Activated CD4-positive, alpha-beta T cell treated with anti-CD3 and anti-CD28 coated beads, Interleukin-2, Interleukin-6, amounts not matched to agents 100 ng/mL and 50 ng/mL, durations not matched to agents 16 hours and 8 hours (primary cell): ENCODE data around the gene SCAI.
"Not testable (repeated sequence)": the region's sequence is repeated elsewhere in the genome, so short reads cannot be mapped to it uniquely, and the experiment has no call there.

Experiments
- DNase-seq: peaks from one replicate; pipeline ENCODE4 v3.0.0-alpha.2; 2020

Gene SCAI

DNA sequence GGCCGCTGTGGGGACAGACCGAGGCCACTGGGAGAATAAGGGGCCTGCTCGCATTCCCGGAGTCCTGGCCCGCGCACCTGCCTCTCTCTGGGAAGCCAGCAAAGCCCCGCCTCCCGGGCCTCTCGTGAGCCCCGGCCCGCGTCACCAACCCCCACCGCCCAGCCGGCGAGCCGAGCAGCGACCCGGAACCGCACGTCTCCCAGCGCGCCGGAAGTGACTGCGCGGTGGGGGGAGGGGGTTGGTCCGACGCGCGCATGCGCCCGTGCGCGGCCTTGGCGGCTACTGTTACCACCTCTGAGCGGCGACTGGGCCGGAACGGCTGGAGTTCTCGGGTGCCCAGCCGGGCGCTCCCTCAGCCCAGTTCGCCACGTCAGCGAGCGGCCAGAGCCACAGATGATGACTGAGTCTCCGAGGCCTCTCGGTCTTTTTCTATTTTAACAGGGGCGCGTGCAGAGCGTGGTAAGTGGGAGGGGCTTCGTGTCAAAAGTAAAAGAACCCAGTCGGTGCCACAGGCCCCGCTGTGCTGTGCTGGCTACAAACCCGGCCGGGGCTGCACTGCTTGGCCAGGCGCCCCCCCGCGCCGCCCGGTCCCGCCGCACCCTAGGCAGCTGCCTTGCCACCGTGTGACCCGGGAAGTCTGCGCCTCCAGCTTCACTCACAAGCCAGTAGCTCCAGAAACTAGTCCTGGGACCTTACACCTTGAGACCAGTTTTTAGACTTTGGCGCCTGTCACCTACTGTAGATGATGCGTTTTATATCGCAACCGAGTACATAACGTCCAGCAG is 202.2 kb downstream of the SCAI start, which contains the start of gene GOLGA1:
Gene GOLGA1, minus strand, starts transcription at position 190 of the 785 bp plus-strand sequence. CDS start 2,372 bp downstream, outside the sequence.
- DNase-seq = peak; percentile 96

GRCh38 chr9:124940521-124940893 is 202.8 kb downstream of the SCAI start:
- no peak for DNase-seq

GRCh38 chr9:124939944-124940343 is 203.4 kb downstream of the SCAI start:
- DNase-seq = no peak

DNA sequence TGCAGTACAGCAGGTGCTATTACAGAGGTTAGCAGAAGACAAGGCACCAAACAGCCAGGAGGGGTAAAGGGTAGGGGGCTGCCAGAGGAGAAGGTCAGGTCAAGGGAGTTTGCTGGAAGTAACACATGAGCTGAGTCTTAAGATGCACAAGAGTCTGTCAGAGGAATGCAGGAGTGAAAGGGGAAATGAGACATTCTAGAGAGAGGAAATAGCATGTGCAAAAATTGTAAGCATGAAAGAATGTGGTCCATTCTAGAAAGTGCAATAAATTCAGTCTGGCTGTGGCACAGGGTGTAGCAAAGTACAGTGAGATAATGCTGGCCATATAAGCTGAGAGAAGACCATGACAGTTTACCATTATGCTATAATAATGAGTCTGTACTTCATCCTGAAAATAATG is 209.0 kb downstream of the SCAI start:
- DNase-seq = no peak

DNA sequence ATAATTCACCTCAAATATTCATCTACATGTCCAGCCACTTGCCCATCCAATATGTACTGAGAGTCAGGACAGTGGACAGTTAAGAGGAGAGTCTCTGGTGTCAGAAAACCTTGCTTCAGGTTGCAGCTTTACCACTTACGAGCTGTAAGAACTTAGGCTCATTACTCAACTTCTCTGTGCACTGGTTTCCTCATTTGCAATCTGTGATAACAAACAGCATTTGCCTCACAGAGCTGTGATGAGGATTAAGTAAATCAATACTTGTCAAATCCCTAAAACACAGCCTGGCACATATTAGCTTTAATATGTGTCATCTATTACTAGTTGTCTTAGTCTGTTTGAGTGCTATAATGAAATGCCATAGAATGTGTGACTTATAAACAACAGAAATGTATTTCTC is 211.0 kb downstream of the SCAI start:
- no peak for DNase-seq

DNA sequence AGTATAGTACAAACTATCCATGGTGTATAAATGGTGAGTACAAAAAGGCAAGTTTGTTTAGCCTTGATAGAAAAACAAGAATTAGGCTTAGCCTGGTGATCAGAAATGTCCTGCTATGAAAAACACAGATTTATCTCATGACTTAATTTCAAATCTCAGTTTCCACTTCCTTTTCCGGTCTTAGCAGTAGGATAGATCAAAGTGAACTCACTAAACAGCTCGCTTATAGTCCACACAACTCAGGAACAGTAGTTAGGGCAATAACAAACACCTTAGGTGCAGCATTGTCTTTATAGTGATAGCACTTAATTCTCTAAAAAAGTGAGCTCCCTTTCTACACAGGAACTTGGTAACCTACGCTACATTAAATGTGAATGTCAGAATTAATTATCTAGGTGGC is 213.9 kb downstream of the SCAI start:
- peak; percentile 7 for DNase-seq

GRCh38 chr9:124928116-124928515 is 215.2 kb downstream of the SCAI start:
- no peak for DNase-seq

GRCh38 chr9:124920394-124920793 is 222.9 kb downstream of the SCAI start:
- not testable (repeated sequence) for DNase-seq

DNA sequence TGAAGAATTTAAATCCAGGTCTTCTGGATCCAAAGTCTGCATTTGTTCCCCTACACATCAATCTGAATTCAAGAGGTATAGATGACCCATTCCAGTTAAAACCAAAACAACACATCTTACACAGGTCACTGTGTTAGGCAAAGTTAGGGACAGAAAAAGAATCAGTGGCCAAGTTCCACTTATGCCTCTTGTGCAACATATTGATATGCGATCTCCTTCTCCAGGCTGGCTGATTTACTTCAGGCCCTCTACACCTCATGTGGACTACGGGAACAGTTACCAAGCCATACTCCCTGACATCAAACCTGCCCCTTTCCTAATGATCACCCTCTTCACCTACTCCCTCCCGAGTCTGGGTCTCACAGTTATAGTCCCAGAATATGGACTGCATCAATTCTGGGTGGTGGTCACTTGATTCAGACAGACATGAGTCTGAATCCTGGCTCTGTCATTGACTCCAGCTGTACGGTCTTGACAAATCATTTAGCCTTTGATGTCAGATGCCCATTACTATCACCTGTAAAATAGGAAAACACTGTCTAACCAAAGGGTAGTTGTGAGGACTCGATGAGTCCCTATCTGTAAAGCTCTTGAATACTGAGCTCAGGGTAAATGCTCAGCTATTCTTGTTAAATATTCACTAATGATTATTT is 228.4 kb downstream of the SCAI start:
- no peak for DNase-seq

DNA sequence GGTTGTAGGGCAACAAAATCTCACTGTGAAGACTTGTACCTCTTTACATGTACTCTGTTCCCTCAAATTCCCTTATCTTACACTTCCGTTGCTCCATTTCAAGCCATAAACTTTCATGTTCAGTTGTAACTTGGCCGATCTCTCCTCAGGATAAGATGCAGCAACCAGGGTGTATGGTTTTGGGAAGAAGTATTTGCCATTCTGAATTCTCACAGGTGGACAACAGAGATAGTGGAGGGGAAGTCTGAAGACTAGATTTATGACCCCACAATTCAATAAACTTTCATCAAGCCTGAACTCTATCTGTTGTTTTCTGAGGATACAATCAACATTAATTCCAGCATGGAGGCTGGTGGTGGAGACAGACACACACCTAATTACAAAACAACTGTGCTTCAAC is 229.9 kb downstream of the SCAI start:
- DNase-seq = no peak

DNA sequence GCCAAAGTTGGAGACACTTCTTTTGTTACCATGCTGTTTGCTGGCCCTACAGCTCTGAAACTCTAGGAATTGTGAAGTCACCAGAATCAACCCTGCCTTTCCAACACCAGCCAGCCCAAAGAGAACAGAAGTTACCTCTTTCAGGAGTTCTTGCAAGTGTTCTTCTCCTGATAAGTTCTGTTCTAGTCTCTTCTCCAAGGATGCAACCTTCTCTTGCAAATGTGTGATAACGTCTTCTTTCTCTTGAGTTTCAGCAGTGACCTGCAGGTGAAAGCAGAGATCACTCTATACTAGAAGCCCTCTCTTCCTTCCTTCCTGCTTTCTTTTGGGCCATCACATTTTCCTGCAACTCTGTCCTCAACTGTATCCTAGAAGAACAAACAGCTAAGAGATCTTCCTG is 231.6 kb downstream of the SCAI start:
- no peak for DNase-seq

DNA sequence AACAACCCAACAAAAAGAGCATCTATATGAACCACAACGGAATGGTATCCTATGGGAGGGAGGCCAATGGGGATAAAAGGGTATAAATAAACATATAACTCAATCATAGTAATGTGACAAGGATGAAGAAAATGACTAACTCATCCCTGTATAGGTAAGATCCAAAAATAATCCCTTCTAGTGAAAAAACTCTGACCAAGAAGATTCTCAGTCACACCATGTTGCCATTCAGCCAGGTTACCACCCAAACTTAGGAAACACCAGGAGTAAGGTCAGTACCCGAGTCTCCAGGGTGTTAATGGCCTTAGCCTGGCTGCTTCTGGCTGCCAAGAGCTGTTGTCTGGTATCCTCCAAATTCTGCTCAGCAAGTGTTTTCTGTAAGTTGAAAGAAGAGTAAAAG is 235.2 kb downstream of the SCAI start:
- DNase-seq = no peak

- DNase-seq = no peak
Measured at GRCh38 chr9:124906966-124907365, 236.4 kb downstream of the SCAI start.

GRCh38 chr9:124899845-124900244 is 243.5 kb downstream of the SCAI start:
- DNase-seq = no peak

DNA sequence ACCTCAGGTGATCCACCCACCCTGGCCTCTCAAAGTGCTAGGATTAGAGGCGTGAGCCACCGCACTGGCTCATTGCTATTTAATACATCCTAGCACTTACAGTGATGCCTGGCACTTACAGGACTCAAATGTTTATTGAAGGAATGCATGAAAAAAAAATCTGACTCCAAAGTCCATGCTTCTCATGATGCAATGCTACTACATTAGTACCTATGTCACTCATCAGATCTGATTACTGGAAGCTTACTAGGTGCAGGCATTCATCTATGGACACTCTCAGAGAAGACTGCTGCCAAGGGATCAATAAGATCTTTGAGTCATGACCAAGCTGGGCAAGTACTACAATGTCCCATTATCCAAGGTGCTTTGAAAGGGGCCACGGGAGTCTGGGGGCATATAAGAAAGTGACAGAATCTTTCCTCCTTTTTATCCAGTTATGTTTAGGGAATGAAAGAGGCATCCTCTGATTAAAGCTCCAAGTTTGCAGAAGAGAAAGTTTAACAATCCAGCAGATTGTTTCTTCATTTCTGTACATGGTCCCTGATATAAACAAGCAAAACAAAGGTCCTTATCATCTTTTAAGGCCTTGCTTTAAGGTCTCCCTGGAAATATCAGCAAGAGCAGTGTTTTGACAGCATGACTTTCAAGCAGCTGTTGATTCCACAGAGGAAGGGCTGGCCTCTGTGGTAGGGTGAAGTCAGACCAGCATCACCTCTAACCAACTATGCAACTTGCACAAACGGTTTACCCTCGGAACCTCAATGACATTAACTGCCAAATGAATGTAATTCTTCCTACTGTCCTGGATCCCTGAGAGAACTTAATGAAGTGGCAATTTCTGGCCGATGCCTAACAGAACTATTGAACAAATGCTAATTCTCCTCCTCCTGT is 245.5 kb downstream of the SCAI start:
- no peak for DNase-seq

- DNase-seq = peak; percentile 38
Measured at GRCh38 chr9:124894741-124895170, 248.6 kb downstream of the SCAI start.

- no peak for DNase-seq
Measured at GRCh38 chr9:124894035-124894740, 249.1 kb downstream of the SCAI start.
